GM21786 (cell line): ENCODE results near the gene NRG2.

ENCODE experiments used
- ATAC-seq: cut with Tn5 transposase; IDR thresholded peaks from one replicate; pipeline ENCODE4 v1.9.1; 2021; ENCODE audit not compliant: unreplicated experiment

NRG2 gene

DNA sequence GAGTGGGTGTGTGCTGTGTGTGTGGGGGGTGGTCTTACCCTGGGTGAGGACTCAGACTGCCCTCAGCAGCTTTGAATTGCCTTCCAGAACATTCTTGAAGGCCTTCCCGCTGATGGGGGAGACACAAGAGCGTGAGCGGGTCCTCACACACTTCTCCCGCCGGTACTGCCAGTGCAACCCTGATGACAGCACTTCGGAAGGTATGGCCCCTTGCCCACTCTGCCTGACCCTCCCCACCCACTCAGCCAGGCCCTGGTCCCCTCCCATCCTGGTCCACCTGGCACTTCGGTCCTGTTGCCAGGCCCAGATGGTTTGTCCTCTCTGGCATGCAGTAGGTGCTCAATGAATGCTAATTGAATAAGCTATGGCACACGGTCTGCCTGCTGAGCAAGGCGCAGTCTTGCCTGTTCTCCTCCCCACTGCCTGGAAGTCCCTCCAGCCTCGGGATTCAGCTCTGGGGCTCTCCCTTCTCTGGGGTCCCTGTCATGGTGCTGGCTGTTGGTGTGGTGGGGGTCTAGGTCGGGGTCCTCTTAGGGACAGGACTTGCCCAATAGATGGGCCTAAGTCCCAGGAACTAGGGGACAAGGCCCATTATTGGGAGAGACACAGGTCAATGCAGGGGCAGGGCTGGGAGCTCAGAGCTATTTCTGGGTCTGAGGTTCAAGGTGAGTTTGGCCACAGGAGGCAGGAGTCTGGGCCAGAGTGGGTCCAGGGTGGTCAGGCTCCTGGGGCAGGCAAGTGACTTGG lies 221.1 kb downstream of the NRG2 start:
- no peak for ATAC-seq

GRCh38 chr5:139820606-139821005 lies 222.5 kb downstream of the NRG2 start:
- ATAC-seq: no peak

DNA sequence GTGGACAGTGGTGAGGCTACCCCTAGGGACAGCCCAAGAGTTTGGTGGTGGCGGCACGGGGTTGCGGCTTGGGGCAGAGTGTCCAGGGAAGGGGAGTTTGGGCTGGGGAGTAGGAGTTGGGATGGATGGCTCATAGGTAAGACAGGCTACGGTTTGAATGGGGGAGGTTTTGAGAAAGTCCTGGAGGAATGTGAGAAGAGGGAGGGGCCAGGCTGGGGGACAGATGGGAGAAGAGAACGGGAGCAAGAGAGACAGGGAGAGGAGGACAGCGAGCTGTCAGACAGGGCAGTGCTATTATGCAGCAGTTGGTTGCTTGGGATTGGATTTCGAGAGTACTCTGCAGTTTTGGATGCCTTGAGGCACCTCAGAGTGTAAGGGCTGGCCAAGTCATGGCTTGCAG lies 223.0 kb downstream of the NRG2 start:
- ATAC-seq: no peak

DNA sequence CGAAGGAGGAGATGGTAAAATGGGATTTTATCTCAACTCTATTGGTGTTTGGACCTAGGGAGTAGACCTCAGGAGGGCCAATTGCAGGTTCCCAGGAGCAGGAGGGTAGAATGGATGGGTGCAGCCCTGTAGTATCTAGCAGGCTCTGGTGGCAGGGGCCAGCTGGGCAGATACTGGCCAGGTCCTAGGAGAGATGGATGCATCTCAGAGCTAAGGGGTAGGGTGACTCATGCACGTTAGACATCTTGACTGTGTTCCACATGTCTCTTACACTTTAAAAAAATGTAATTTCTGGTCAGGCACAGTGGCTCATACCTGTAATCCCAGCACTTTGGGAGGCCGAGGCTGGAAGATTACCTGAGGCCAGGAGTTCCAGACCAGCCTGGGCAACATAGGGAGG lies 225.1 kb downstream of the NRG2 start:
- no peak for ATAC-seq

DNA sequence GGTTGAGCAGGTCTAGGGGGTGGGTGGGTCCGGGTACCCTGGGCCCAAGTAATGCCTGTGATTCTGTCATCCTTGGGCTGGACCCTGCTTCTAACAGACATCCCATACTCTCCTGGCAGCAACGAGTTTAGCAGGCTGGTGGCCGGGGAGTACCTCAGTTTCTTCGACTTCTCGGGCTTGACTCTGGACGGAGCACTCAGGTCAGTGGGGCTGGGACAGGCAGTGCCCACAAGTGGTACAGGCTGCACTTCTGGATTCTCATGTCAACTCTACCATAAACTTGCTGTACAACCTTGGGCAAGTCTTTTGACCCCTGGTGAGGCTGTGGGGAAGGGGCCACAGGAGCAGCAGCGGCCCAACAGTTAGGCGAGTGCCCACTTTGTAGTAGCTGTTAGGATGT lies 225.7 kb downstream of the NRG2 start:
- no peak for ATAC-seq

- ATAC-seq: no peak
These were observed 226.5 kb downstream of the NRG2 start for GRCh38 chr5:139816566-139816965.

- no peak for ATAC-seq
These were observed 228.3 kb downstream of the NRG2 start for GRCh38 chr5:139814704-139815280.

- ATAC-seq: no peak
These were observed 228.9 kb downstream of the NRG2 start for GRCh38 chr5:139814191-139814601.

- no peak for ATAC-seq
These were observed 230.0 kb downstream of the NRG2 start for GRCh38 chr5:139812836-139813805.

DNA sequence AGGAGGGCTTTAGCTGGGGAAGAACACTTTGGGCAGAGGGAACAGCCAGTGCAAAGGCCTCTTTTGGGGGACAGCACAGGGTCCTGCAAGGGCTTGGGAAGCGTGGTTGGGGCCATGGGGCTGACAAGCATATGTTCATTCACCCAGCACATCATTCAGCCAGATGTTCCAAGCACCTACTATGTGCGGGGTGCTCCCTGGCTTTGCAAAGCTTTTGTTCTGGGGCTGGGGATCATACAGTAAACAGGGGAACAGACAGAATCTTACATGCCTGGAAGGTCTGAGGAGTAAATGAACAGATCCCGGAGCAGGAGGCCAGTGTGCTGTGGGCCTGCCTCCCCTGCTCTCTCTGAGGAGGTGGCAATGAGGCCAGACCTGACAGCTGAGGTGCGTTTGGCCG lies 230.8 kb downstream of the NRG2 start:
- ATAC-seq: no peak

DNA sequence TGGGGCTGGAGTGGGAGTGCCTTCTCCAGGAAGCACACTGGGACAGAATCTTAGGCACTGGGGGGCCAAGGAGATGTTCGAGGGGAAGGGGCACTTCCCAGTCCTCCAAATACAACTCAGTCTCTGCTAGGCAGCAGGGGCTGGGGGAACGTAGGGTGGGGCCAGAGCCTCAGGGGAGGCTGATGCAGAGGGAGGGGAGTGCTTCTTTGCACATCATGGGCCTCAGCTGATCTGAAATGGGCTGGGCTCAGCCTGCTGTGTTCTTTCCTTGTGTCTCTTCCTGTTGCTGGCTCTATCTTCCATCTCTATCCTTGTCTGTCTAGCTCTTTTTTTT lies 231.9 kb downstream of the NRG2 start:
- ATAC-seq: no peak

GRCh38 chr5:139810341-139811273 lies 232.5 kb downstream of the NRG2 start:
- ATAC-seq: no peak

DNA sequence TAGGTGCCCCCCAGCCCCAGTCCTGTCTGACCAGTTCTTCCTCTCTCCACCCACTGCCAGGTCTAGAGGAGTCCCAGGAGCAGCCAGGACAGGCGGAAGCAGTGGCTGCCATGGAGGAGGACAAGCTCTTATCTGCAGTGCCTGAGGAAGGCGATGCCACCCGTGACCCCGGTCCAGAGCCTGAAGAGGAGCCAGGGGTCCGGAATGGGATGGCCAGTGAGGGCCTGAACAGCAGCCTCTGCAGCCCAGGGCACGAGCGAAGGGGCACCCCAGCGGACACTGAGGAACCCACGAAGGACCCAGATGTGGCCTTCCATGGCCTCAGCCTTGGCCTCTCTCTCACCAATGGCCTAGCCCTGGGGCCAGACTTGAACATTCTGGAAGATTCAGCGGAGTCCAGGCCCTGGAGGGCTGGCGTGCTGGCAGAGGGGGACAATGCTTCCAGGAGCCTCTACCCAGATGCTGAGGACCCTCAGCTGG lies 233.7 kb downstream of the NRG2 start:
- no peak for ATAC-seq

DNA sequence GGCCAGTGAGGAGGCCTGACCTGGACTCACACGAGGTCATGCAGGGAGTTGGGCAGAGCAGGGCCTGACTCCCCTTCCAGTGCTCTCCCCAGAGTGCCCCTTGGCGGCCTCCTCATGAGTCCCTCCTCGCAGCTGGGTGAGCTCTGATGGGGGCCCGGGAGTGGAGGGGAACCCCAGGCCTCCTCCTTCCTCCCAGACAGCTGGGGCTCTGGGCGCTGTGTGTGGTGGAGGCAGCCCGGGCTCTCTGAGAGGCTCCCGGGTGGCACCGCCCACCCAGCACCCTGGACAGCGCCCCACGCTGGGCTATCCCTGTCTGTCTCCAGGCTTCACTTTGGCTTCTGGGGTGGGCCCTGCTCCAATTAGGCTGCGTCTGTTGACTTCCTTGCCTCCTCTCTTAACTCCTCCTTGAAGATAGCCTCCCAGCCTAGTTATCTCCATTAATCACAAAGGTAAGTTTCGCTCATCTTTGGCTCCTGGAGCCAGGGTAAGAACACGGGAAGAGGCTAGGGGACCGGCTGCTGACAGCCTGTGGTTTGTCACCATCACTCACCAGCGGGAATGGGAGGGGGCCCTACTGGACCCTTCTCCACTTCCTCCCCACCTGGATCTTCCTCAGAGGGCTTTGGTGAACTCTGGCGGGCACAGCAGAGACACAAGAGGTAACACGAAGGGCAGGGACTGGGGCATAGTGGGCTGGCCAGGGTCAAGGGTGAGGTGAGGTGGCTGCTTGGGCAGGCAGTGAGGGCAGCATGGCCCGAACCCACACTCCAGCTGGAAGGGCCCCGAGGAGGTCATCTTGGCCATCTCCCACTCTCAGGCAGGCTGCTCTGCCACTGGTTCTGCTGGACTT lies 234.4 kb downstream of the NRG2 start:
- ATAC-seq: no peak

- ATAC-seq: no peak
These were observed 235.5 kb downstream of the NRG2 start for GRCh38 chr5:139807647-139808030.

- no peak for ATAC-seq
These were observed 236.1 kb downstream of the NRG2 start for GRCh38 chr5:139806726-139807646.

DNA sequence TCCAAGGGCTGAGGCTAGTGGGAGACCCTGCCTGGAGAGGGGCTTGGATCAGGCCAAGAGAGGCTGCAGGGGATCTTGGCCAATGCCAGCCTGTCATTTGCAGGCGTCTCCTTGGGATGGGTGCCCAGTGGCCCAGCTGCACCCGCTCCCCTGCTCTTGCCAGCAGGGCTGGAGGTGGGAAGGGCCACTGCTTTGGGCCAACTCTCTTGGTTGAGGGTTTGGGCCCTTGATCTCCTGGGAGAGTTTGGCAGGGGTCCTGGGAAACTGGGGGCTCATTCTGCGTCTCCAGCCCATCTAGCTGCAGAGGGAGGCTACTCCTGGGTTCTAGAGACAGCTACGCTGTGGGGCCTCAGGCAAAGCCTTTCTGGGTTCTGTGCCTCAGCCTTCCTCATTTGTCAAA lies 237.0 kb downstream of the NRG2 start:
- ATAC-seq: no peak

DNA sequence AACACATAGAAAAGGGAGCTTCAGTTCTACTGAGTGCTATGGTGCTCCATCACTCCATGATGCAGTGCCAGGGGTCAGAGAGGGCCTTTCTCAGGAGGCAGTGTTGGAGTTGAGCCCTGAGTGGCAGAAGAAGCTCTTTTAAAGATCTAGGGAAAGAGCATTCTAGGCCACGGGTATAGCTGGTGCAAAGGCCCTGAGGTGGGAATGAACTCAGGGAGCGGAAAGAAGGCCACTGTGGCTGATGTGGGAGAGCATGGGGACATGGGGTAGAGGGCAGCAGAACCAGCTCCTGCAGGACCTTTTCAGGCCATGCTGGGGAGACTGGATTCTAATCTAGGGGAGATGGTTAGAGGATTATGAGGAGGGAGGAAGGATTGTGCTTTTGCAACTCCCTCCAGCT lies 237.6 kb downstream of the NRG2 start:
- no peak for ATAC-seq
